HEK293T (cell line): ENCODE results near the gene BMPER.

Source experiments
- CTCF ChIA-PET: fragments of 350-600 bp; formaldehyde crosslinking; extraction: SDS; loops from one replicate; lab custom pipeline; 2021; ENCODE audit warnings: antibody characterized with exemption, inconsistent platforms; lab: Yijun Ruan, JAX
- POLR2A ChIA-PET: fragments of 350-600 bp; formaldehyde crosslinking; extraction: SDS; loops from one replicate; lab custom pipeline; 2020; ENCODE audit warnings: antibody characterized with exemption, inconsistent platforms; lab: Yijun Ruan, JAX
- DNase-seq: peaks from one replicate; pipeline ENCODE4 v3.0.0; 2012; ENCODE audit warnings: mixed read lengths; ENCODE audit errors: extremely low spot score
- ARNT ChIP-seq: fragments of 450-650 bp; IDR thresholded peaks from 2 replicates; pipeline ENCODE4 v1.6.1; 2017; ENCODE audit warnings: mild to moderate bottlenecking
- BHLHE40 ChIP-seq: fragments of 450-650 bp; IDR thresholded peaks from 2 replicates; pipeline ENCODE4 v1.6.1; 2016; ENCODE audit warnings: mild to moderate bottlenecking, moderate library complexity, borderline replicate concordance
- CTBP1 ChIP-seq: fragments of 450-650 bp; IDR thresholded peaks from 2 replicates; pipeline ENCODE4 v1.6.1; 2016; ENCODE audit warnings: borderline replicate concordance
- ELF4 ChIP-seq: fragments of 450-650 bp; IDR thresholded peaks from 2 replicates; pipeline ENCODE4 v1.6.1; 2017; ENCODE audit warnings: antibody characterized with exemption
- FOXA1 ChIP-seq: fragments of 450-650 bp; IDR thresholded peaks from 2 replicates; pipeline ENCODE4 v1.6.1; 2016; ENCODE audit warnings: mild to moderate bottlenecking
- FOXK2 ChIP-seq: fragments of 450-650 bp; IDR thresholded peaks from 2 replicates; pipeline ENCODE4 v1.6.1; 2016; ENCODE audit warnings: mild to moderate bottlenecking
- FOXM1 ChIP-seq: fragments of 450-650 bp; IDR thresholded peaks from 2 replicates; pipeline ENCODE4 v1.6.1; 2017; ENCODE audit warnings: mild to moderate bottlenecking, borderline replicate concordance
- HDGF ChIP-seq: fragments of 450-650 bp; IDR thresholded peaks from 2 replicates; pipeline ENCODE4 v1.6.1; 2017; ENCODE audit warnings: antibody characterized with exemption, borderline replicate concordance
- L3MBTL2 ChIP-seq: fragments of 450-650 bp; conservative IDR thresholded peaks from 2 replicates; pipeline ENCODE4 v1.6.1; 2016; ENCODE audit warnings: mild to moderate bottlenecking
- LEF1 ChIP-seq: fragments of 450-650 bp; IDR thresholded peaks from 2 replicates; pipeline ENCODE4 v1.6.1; 2017; ENCODE audit warnings: mild to moderate bottlenecking, borderline replicate concordance
- NFRKB ChIP-seq: fragments of 450-650 bp; IDR thresholded peaks from 2 replicates; pipeline ENCODE4 v1.6.1; 2016; ENCODE audit warnings: mild to moderate bottlenecking, moderate library complexity
- PKNOX1 ChIP-seq: fragments of 450-650 bp; IDR thresholded peaks from 2 replicates; pipeline ENCODE4 v1.6.1; 2016
- SP1 ChIP-seq: fragments of 450-650 bp; IDR thresholded peaks from 2 replicates; pipeline ENCODE4 v1.6.1; 2017
- SUZ12 ChIP-seq: fragments of 450-650 bp; IDR thresholded peaks from 2 replicates; pipeline ENCODE4 v1.6.1; 2016; ENCODE audit warnings: mild to moderate bottlenecking
- TARDBP ChIP-seq: fragments of 450-650 bp; IDR thresholded peaks from 2 replicates; pipeline ENCODE4 v1.6.1; 2016
- ZNF384 ChIP-seq: fragments of 450-650 bp; IDR thresholded peaks from 2 replicates; pipeline ENCODE4 v1.6.1; 2016

The BMPER gene

GRCh38 chr7:34038816-34039470 is 133.6 kb downstream of the BMPER start:
- POLR2A ChIA-PET: no interaction called here
- no peak for TF ChIP-seq HDGF
- no peak for TF ChIP-seq TARDBP
- no peak for TF ChIP-seq FOXM1
- TF ChIP-seq L3MBTL2: no peak
- no peak for TF ChIP-seq FOXK2
- TF ChIP-seq PKNOX1: no peak
- no peak for TF ChIP-seq CTBP1
- no peak for TF ChIP-seq ARNT
- no peak for TF ChIP-seq FOXA1
- no peak for TF ChIP-seq ELF4
- no peak for TF ChIP-seq NFRKB
- no peak for TF ChIP-seq SUZ12
- TF ChIP-seq ZNF384: no peak
- no peak for TF ChIP-seq BHLHE40
- TF ChIP-seq SP1: no peak
- CTCF ChIA-PET: no interaction called here
- no peak for DNase-seq

- no peak for TF ChIP-seq SP1
- TF ChIP-seq L3MBTL2: no peak
- no peak for TF ChIP-seq FOXA1
- no peak for TF ChIP-seq ELF4
- no peak for TF ChIP-seq ARNT
- TF ChIP-seq CTBP1: no peak
- TF ChIP-seq PKNOX1: no peak
- TF ChIP-seq LEF1: no peak
- no peak for TF ChIP-seq NFRKB
- no peak for TF ChIP-seq ZNF384
- TF ChIP-seq FOXK2: no peak
- no peak for TF ChIP-seq FOXM1
- no peak for TF ChIP-seq SUZ12
- no peak for TF ChIP-seq HDGF
- no peak for TF ChIP-seq TARDBP
- TF ChIP-seq BHLHE40: no peak
- ChIA-PET POLR2A (no interaction called here), CTCF (no interaction called here)
- no peak for DNase-seq
Observed at GRCh38 chr7:34041707-34042106, 136.4 kb downstream of the BMPER start.

- no peak for TF ChIP-seq PKNOX1
- TF ChIP-seq CTBP1: no peak
- no peak for TF ChIP-seq HDGF
- TF ChIP-seq NFRKB: no peak
- no peak for TF ChIP-seq BHLHE40
- TF ChIP-seq ELF4: no peak
- TF ChIP-seq FOXA1: no peak
- no peak for TF ChIP-seq LEF1
- no peak for TF ChIP-seq ARNT
- no peak for TF ChIP-seq L3MBTL2
- TF ChIP-seq ZNF384: no peak
- TF ChIP-seq SP1: no peak
- TF ChIP-seq FOXM1: no peak
- no peak for TF ChIP-seq TARDBP
- no peak for TF ChIP-seq FOXK2
- ChIA-PET POLR2A (no interaction called here), CTCF (no interaction called here)
- DNase-seq: no peak
Observed at GRCh38 chr7:34042406-34042805, 137.1 kb downstream of the BMPER start.

GRCh38 chr7:34043461-34044305 is 138.3 kb downstream of the BMPER start:
- no peak for DNase-seq
- POLR2A ChIA-PET: interaction anchor here (0.6 to 1.5 kb wide), 2 partner anchors 8 to 605 kb away, joined by 3 to 4 read pairs; no protein-coding TSS in a partner anchor
- CTCF ChIA-PET: interaction anchor here (0.8 kb wide), 1 partner anchor 44 kb away, joined by 4 read pairs; no protein-coding TSS in a partner anchor
- TF ChIP-seq NFRKB: no peak
- TF ChIP-seq PKNOX1: no peak
- no peak for TF ChIP-seq FOXM1
- no peak for TF ChIP-seq ZNF384
- TF ChIP-seq HDGF: no peak
- no peak for TF ChIP-seq CTBP1
- TF ChIP-seq BHLHE40: no peak
- no peak for TF ChIP-seq FOXK2
- no peak for TF ChIP-seq SUZ12
- TF ChIP-seq SP1: no peak
- no peak for TF ChIP-seq L3MBTL2
- TF ChIP-seq ARNT: no peak
- no peak for TF ChIP-seq LEF1
- TF ChIP-seq FOXA1: no peak
- no peak for TF ChIP-seq ELF4
- no peak for TF ChIP-seq TARDBP

- ChIA-PET CTCF (no interaction called here), POLR2A (interaction anchor here (0.6 to 1.5 kb wide), 2 partner anchors 8 to 605 kb away, joined by 3 to 4 read pairs; no protein-coding TSS in a partner anchor)
- no peak for TF ChIP-seq ZNF384
- TF ChIP-seq ARNT: no peak
- no peak for TF ChIP-seq FOXM1
- no peak for TF ChIP-seq FOXK2
- no peak for TF ChIP-seq FOXA1
- no peak for TF ChIP-seq L3MBTL2
- TF ChIP-seq LEF1: no peak
- TF ChIP-seq NFRKB: no peak
- TF ChIP-seq CTBP1: no peak
- TF ChIP-seq PKNOX1: no peak
- no peak for TF ChIP-seq SP1
- TF ChIP-seq SUZ12: no peak
- TF ChIP-seq BHLHE40: no peak
- no peak for DNase-seq
Observed at GRCh38 chr7:34044306-34044643, 138.9 kb downstream of the BMPER start.
